Measurements from ENCODE around the gene HELZ2.

GRCh38 chr20:63590218-63591146 lies 16.4 kb upstream of the HELZ2 start:
- no peak for TF ChIP-seq RELB (IDR thresholded peaks at IDR 0.05; ENCODE audit: low read depth)
- no peak for TF ChIP-seq SP1 (IDR thresholded peaks at IDR 0.05; ENCODE audit: low read depth, low read length)
- 0 out of 2 replicates have a peak, but pooled peaks have one; percentile 13 for TF ChIP-seq POLR2A (IDR thresholded peaks at IDR 0.05; ENCODE audit: low read depth, low read length)
- TF ChIP-seq POLR2AphosphoS2 (IDR thresholded peaks at IDR 0.05; ENCODE audit: low read depth, low read length): no peak
- no peak for TF ChIP-seq CHD2 (IDR thresholded peaks at IDR 0.05; ENCODE audit: borderline replicate concordance, low read depth, low read length)
- no peak for TF ChIP-seq SMC3 (IDR thresholded peaks at IDR 0.05; ENCODE audit: borderline replicate concordance, low read length)
- no peak for TF ChIP-seq NR2C2 (IDR thresholded peaks at IDR 0.05; ENCODE audit: borderline replicate concordance, control insufficient read depth, insufficient read length, low read depth)
- no peak for TF ChIP-seq POU2F2 (IDR thresholded peaks at IDR 0.05; ENCODE audit: borderline replicate concordance, low read depth, low read length)
- TF ChIP-seq CTCF (IDR thresholded peaks at IDR 0.05 in 2 of 3, conservative IDR thresholded peaks at IDR 0.05 in 1 of 3; ENCODE audit: control insufficient read depth in 2 of 3, extremely low read depth in 1 of 3, insufficient read depth in 1 of 3, low read depth in 3 of 3, low read length in 3 of 3): no peak
- no peak for TF ChIP-seq MYC (IDR thresholded peaks at IDR 0.05; ENCODE audit: insufficient read depth, insufficient read length, insufficient replicate concordance, low read length, severe bottlenecking)
- no peak for TF ChIP-seq BACH1 (IDR thresholded peaks at IDR 0.05; ENCODE audit: borderline replicate concordance)
- TF ChIP-seq LARP7 (IDR thresholded peaks at IDR 0.05): no peak

All from GM12878 (cell line).